Kidney (tissue), 14 donors: ENCODE measurements around the gene COMMD10. TPM values are rescaled to one million over a fixed set of nuclear protein-coding genes. Genes with fewer than 3 reads are reported as not detected.
"Not testable (repeated sequence)": the region's sequence is repeated elsewhere in the genome, so short reads cannot be mapped to it uniquely, and the experiment has no call there.

Experiments used
- DNase-seq, 5 donors: peaks; one replicate each; pipeline ENCODE4 v3.0.0-alpha.2; 2013 to 2020
- FAIRE-seq: peaks from 2 replicates; lab custom pipeline; 2012; peaks lifted over from hg19 to GRCh38; lab: Jason Lieb, UNC
- H3K27ac ChIP-seq, 2 donors: one replicate each; pipeline ENCODE4 v1.7.0; 2013; ENCODE audit warnings: low read depth in 2 of 2, low read length in 2 of 2, inconsistent platforms in 1 of 2
- H3K27me3 ChIP-seq: one replicate; pipeline ENCODE4 v1.7.1; 2013; ENCODE audit warnings: low read length, inconsistent platforms; ENCODE audit not compliant: control insufficient read depth, insufficient read depth
- H3K36me3 ChIP-seq, 3 donors: one replicate each; pipeline versions ENCODE4 v1.7.0 to v1.7.1; 2013; ENCODE audit warnings: low read length in 3 of 3, control low read depth in 1 of 3, inconsistent platforms in 1 of 3; ENCODE audit not compliant: insufficient read depth in 3 of 3, control insufficient read depth in 2 of 3
- H3K4me1 ChIP-seq, 3 donors: one replicate each; pipeline versions ENCODE4 v1.7.0 to v1.7.1; 2013; ENCODE audit warnings: low read length in 3 of 3, inconsistent platforms in 1 of 3, low read depth in 1 of 3; ENCODE audit not compliant: control insufficient read depth in 2 of 3, insufficient read depth in 2 of 3
- H3K4me3 ChIP-seq, 3 donors: one replicate each; pipeline versions ENCODE4 v1.7.0 to v1.8.1; 2013; ENCODE audit warnings: low read length in 3 of 3, control low read depth in 1 of 3, inconsistent platforms in 1 of 3
- H3K9ac ChIP-seq, 3 donors: one replicate each; pipeline versions ENCODE4 v1.7.0 to v1.7.1; 2013; ENCODE audit warnings: low read length in 3 of 3, control low read depth in 1 of 3, inconsistent platforms in 1 of 3
- H3K9me3 ChIP-seq, 3 donors: one replicate each; pipeline versions ENCODE4 v1.7.0 to v1.7.1; 2013; ENCODE audit warnings: low read length in 3 of 3, control low read depth in 1 of 3, inconsistent platforms in 1 of 3; ENCODE audit not compliant: control insufficient read depth in 2 of 3, insufficient read depth in 1 of 3
- intact Hi-C: fragments of 100-400 bp; cut with DNase I; formaldehyde crosslinking; loops from one replicate; pipeline ENCODE4 v1.11.1; 2022
- polyA plus RNA-seq: library from polyadenylated mRNA; stranded (reverse); fragments of 350-450 nt; fragmentation: Illumina TruSeq; extraction: RNeasy Lipid Tissue Mini Kit (QIAGEN cat#74804); gene quantifications from one replicate; pipeline ENCODE4 v1.2.3, GENCODE V29; 2014; ENCODE audit warnings: low read depth, low replicate concordance; ENCODE audit not compliant: insufficient read depth
- total RNA-seq: library from RNA; stranded (reverse); fragmentation: NEBNext Ultra II Directional; extraction: Animal tissue kit (Norgen Biotek cat#: 25700); gene quantifications from one replicate; pipeline ENCODE4 v1.2.1, GENCODE V29; 2021
- TF ChIP-seq, protein P1 (sequence below): IDR thresholded peaks from 3 replicates; pipeline ENCODE4 v1.5.1; 2012; ENCODE audit warnings: mild to moderate bottlenecking, moderate library complexity, borderline replicate concordance; ENCODE audit not compliant: insufficient read depth; ENCODE audit errors: extremely low read depth
- donor health status: control.
- donor health status: control.
- donor health status: control.
- donor health status: control.
- donor health status: control.
- donor health status: DM: yes; HTN: yes; CAD: no.
- donor health status: Normal renal cell carcinoma (clear cell type).

COMMD10 gene
- total and polyA plus RNA-seq, 2 donors from 2014 or later: 37.6 to 41.1 TPM

DNA sequence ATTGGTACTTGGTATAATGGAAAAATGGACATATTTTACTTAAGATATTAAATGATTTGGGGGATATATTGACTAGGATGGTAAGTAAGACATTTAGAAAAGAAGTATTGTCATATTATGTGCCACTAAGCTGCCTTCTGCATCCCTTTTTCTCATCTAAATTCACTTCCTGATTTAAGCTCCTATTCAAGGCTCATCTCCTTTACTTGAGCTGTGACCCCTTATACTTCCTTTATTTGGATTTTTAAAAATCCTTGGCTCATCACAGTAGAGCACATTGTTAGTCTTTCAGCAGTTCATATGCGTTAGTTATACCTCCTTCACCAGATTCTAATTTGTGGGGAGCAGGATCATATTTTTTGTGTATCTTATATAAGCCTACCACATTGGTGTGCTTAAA is 6.6 kb downstream of the COMMD10 start:
- TF ChIP-seq, protein P1, sequence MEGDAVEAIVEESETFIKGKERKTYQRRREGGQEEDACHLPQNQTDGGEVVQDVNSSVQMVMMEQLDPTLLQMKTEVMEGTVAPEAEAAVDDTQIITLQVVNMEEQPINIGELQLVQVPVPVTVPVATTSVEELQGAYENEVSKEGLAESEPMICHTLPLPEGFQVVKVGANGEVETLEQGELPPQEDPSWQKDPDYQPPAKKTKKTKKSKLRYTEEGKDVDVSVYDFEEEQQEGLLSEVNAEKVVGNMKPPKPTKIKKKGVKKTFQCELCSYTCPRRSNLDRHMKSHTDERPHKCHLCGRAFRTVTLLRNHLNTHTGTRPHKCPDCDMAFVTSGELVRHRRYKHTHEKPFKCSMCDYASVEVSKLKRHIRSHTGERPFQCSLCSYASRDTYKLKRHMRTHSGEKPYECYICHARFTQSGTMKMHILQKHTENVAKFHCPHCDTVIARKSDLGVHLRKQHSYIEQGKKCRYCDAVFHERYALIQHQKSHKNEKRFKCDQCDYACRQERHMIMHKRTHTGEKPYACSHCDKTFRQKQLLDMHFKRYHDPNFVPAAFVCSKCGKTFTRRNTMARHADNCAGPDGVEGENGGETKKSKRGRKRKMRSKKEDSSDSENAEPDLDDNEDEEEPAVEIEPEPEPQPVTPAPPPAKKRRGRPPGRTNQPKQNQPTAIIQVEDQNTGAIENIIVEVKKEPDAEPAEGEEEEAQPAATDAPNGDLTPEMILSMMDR: no peak
- FAIRE-seq (no peak), DNase-seq (no peak)
- Histone ChIP-seq H3K9ac (no peak overlapping the region), H3K36me3 (peaks cover 4 to 27% (median 10%) of the 10 kb centered on the region in 3 donors), H3K27ac (no peak overlapping the region), H3K27me3 (no peaks in the 10 kb centered on the region), H3K9me3 (no peaks in the 10 kb centered on the region), H3K4me1 (no peaks in the 10 kb centered on the region), H3K4me3 (no peak overlapping the region)
- intact Hi-C loops: no loop called here

GRCh38 chr5:116097301-116097700 is 12.5 kb downstream of the COMMD10 start:
- Histone ChIP-seq H3K27me3 (no peaks in the 10 kb centered on the region), H3K4me3 (no peak overlapping the region), H3K27ac (no peak overlapping the region), H3K4me1 (no peaks in the 10 kb centered on the region), H3K36me3 (peaks cover 4 to 31% (median 15%) of the 10 kb centered on the region in 3 donors), H3K9ac (no peak overlapping the region), H3K9me3 (no peaks in the 10 kb centered on the region)
- DNase-seq (no peak), FAIRE-seq (no peak)
- TF ChIP-seq, protein P1: no peak
- intact Hi-C loops: no loop called here

- no peaks in the 10 kb centered on the region for H3K4me1 ChIP-seq
- H3K4me3 ChIP-seq: no peak overlapping the region
- no peaks in the 10 kb centered on the region for H3K27me3 ChIP-seq
- DNase-seq (no peak), FAIRE-seq (no peak)
- H3K27ac ChIP-seq: no peak overlapping the region
- no peaks in the 10 kb centered on the region for H3K9me3 ChIP-seq
- TF ChIP-seq, protein P1: no peak
- no peak overlapping the region for H3K9ac ChIP-seq
- intact Hi-C loops: no loop called here
- peaks cover 0 to 14% (median 8%) of the 10 kb centered on the region in 3 donors for H3K36me3 ChIP-seq
Measured at GRCh38 chr5:116098998-116099397, 14.2 kb downstream of the COMMD10 start.

DNA sequence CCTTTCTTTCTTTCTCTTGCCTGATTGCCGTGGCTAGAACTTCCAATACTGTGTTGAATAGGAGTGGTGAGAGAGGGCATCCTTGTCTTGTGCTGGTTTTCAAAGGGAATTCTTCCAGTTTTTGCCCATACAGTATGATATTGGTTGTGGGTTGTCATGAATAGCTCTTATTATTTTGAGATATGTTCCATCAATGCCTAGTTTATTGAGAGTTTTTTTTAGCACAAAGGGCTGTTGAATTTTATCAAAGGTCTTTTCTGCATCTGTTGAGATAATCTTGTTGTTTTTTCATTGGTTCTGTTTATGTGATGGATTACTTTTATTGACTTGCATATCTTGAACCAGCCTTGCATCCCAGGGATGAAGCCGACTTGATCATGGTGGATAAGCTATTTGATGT is 20.1 kb downstream of the COMMD10 start:
- intact Hi-C loops, H3K27ac ChIP-seq, DNase-seq, H3K9ac ChIP-seq, H3K4me3 ChIP-seq, H3K27me3 ChIP-seq, H3K36me3 ChIP-seq, H3K9me3 ChIP-seq, FAIRE-seq, H3K4me1 ChIP-seq: not testable (repeated sequence)
